Epidermal melanocyte (primary cell): ENCODE data around the gene THRAP3.
"Not testable (repeated sequence)": the region's sequence is repeated elsewhere in the genome, so short reads cannot be mapped to it uniquely, and the experiment has no call there.

Experiments used
- DNase-seq: peaks from one replicate; pipeline ENCODE4 v3.0.0; 2011; ENCODE audit warnings: low spot score; ENCODE audit not compliant: insufficient read length

Gene THRAP3

GRCh38 chr1:36206323-36206858 is 17.9 kb upstream of the THRAP3 start:
- no peak for DNase-seq

DNA sequence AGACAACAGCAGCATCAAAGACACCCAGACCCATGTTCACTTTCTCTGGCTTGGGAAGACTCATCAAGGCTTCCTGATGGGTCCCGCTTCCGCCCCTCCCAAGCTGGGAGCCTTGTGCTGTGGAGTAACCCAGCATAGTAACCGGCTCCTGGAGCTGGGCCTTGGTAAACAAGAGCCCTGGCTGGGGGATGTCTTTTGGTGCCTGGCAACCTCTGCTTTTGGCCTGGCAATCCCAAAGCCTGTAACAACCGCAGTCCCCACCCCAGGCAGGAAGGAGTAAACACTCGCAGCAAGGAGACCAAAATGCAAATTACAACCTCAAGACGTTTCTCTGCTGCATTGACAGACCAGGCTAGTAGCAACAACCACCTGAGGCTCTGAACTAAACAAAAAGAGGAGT is 16.9 kb upstream of the THRAP3 start:
- DNase-seq = no peak

DNA sequence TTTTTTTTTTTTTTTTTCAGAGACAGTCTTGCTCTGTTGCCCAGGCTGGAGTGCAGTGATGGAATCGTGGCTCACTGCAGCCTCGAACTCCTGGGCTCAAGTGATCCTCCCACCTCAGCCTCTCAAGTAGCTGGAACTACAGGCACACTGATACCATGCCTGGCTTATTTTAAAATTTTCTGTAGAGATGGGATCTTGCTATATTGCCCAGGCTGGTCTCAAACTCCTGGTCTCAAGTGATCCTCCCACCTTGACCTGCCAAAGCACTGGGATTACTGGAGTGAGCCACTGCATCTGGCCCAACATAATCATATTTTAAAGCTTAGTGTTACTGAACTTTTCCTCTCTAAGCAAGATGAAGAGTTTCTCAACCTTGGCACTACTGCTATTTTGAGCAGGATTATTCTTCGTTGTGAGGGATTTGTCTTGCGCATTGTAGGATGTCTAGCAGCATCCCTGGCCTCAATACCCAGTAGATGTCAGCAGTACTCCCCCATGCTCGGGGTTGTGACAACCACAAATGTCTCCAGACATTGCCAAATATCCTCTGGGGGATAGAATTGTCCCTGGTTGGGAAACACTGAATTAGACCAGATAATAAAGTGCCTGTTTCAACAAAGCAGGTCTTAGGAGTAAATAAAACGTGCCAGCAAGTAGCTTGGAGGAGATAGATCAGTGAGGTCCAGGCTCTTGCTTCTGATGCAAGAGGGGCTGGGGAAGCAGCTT is 15.1 kb upstream of the THRAP3 start:
- DNase-seq = no peak

DNA sequence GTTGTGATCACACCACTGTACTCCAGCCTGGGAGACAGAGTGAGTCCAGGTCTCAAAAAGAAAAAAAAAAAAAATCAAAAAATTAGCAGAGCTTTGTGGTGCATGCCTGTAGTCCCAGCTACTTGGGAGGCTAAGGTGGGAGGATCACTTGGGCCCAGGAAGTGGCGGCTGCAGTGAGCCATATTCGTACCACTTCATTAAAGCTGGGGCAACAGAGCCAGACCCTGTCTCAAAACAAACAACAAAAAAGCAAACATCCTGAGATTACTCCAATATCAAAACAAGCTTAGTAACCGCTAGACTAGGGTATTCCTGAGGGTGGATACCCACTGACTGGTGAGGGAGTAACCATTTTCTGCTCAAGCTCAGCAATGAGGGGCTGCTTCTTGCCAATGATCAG is 12.9 kb upstream of the THRAP3 start:
- DNase-seq = no peak

GRCh38 chr1:36211841-36212240 is 12.4 kb upstream of the THRAP3 start:
- DNase-seq = no peak

DNA sequence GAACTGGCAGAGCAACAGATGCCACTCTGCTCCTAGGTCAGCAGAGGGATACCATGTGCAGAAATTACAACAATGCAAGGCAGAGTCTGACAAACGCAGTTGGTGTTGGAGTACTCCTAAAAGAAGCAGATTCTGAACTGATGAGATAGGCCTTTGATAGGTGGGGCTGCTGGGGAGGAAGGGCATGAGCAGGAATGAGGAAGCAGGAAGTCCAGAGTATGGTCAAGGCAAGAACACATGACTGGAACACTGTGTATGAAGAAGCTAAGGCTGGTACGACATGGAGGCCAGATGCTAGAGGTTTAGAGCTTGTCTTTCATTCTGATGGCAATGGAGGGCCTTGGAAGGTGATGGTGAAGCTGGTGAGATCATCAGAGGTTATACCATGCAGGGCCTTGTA is 11.5 kb upstream of the THRAP3 start:
- no peak for DNase-seq

GRCh38 chr1:36217670-36218069 is 6.6 kb upstream of the THRAP3 start:
- no peak for DNase-seq

- not testable (repeated sequence) for DNase-seq
These were observed 2.3 kb upstream of the THRAP3 start for GRCh38 chr1:36221901-36222300.

DNA sequence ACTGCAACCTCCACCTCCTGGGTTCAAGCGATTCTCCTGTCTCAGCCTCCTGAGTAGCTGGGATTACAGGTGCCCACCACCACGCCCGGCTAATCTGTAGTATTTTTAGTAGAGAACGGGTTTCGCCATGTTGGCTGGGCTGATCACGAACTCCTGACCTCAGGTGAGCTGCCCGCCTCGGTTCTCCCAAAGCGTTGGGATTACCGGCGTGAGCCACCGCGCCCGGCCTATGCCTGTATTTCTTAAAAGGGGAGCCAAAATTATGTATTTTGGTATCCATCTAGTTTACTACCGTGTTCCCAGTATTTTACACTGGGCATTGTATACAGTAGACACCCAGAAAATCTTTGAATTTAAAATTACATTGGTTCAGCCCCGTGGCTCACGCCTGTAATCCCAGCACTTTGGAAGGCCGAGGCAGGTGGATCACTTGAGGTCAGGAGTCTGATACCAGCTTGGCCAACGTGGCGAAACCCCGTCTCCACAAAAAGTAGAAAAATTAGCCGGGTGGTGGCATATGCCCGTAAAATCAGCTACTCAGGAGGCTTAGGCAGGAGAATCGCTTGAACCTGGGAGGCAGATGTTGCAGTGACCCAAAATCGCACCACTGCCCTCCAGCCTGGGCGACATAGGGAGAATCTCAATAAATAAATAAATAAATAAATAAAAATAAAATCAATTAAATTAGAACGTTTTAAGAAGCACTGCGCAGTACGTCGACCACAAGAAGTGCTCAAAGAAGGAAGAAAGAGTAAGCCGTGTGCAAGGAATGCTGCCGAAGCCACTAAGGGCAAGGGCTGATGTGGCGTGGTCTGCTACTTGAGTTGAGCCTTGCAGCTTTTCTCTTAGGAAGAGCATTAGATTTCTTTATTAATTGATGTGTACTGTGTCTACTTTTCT is 1.5 kb upstream of the THRAP3 start:
- no peak for DNase-seq

DNA sequence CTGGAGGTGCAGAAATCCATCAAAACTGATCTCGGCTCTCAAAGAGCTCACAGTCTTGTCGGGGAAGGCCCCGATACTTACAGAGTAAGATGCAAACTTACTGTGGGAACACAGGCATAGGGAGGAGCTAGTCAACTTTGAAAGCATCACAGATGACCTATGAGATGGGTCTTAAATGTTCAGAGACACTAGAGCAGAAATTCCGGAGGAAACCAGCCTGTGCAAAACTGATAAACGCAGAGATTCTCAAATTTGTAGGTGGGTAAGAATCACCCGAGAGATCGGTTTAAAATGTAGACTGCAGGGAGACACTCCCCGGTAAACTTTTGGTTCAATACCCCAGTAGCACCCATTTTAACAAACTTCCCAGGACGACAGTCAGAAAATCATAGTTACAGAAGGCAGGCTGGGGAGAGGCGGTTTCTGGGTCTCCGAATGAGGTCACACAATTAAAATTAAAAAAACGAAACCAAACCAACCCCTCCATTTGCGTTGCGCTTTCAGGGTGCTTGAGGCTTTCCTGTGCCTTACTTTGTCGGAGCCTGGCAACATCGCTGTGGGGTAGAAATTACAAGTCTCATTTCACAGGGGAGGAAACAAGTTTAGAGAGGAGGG is 755 bp upstream of the THRAP3 start:
- no peak for DNase-seq

GRCh38 chr1:36224537-36225282 is 467 bp downstream of the THRAP3 start:
- DNase-seq = peak; percentile 84

DNA sequence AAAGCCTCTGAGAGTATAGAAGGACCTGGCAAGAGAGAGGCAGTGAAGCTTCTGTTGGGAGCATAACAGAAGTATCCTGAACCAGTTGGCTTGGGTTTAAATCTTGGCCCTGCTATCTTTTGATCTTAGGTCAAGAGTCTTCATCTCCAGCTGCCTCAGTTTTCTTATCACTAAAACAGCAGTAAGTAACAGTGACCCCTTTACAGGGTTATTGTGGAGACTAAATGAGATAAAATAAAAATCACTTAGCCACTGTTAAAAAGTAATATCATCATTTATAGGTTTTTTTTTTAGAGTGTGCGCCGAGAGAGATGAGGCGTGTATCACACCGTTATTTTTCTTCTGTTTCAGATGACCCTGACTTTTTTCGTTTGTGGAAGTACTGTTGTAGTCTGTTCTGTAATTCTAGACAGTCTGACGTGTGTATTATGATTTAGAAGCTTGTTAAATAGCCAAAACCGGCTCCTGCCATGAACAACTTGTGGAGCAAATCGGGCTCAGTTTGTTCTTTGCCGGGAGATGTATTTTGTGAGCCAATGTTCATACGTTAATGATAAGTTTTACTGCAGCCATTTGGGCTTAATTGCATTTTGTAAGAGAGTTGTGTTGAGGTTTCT is 1.1 kb downstream of the THRAP3 start:
- DNase-seq = no peak

DNA sequence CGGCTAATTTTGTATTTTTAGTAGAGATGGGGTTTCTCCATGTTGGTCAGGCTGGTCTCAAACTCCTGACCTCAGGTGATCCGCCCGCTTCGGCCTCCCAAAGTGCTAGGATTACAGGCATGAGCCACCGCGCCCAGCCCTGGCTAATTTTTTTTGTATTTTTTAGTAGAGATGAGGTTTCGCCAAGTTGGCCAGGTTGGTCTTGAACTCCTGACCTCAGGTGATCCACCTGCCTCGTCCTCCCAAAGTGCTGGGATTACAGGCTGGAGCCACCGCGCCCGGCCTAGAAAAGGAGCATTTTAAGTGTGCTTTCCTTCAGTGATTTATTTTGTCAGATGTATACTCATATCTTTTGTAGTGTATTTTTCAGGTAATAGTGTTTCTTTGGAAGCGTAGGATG is 6.0 kb downstream of the THRAP3 start:
- DNase-seq = not testable (repeated sequence)

DNA sequence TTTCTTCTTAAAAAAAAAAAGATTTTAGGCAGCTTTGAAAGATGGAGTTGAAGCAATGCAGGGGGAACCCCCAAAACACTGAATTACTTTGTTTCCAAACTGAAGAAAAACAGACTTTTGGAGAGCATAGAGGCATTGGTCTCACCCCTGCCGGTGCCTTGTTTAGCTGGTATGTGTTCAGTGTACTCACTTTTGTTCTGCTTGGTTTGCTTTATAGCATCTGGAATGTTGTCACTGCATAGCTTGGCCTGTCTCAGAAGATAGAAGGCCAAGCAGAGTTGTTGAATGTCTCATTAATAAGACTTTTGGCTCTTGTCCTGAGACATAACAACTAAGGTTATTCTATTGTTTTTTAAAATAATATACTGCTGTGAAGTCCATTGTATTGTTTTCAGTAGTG is 6.9 kb downstream of the THRAP3 start:
- DNase-seq = no peak

GRCh38 chr1:36232212-36233095 is 8.2 kb downstream of the THRAP3 start:
- DNase-seq = no peak

GRCh38 chr1:36236302-36236701 is 12.1 kb downstream of the THRAP3 start:
- DNase-seq = no peak

DNA sequence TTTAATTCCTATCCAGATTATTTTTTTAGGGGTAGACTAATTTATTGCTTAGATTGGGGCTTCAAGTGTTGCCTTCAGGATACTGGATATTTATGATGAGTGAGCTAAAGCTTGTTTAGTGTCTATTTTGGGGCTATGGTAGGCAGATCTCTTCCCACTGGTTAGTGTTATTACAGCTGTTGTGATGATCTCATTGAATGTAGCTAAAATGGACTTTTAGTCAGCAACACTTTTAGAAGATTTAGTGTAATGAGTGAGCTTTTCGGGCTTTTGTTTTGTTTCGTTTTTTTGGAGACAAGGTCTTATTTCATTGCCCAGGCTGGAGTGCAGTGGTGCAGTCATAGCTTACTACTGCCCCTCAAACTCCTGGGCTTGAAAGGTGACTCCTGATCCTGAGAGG is 14.2 kb downstream of the THRAP3 start:
- DNase-seq = no peak

DNA sequence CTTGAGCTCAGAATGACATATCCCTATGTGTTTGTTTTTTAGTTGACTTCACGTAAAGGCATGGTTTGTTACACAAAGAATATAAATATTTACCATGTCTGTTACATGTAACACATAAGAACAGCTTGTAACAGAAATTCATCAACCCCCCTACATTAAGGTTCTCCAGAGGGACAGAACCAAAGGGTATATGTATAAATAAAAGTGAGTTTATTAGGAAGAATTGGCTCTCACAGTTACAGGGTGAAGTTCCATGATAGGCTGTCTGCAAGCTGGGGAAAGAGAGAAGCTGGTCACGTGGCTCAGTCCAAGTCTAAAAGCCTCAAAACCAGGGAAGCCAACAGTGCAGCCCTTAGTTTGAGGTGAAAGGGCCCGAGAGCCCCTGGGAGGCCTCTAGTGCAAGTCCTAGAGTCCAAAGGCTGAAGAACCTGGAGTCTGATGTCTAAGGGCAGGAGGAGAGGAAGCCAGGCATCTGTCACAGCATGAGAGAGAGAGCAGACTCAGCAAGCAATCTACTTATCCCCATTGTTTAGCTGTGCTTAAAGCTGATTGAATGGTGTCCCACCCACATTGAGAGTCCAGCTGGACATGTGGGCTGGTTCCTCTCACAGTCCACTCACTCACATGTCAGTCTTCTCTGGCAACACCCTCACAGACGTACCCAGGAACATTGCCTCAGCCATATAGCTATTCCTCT is 15.8 kb downstream of the THRAP3 start:
- DNase-seq = no peak

DNA sequence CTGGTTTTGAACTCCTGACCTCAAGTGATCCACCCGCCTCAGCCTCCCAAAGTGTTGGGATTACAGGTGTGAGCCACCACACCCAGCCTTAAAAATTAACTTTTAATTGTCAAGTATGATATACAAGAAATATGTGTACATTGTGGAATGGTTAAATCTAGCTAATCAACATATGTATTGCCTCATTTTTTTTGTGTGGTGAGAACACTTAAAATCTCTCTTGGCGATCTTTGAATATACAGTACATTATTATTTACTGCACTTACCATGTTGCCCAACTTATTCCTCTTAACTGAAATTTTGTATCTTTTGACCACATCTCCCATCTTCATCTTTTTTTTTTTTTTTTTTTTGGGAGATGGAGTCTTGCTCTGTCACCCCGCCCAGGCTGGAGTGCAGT is 23.3 kb downstream of the THRAP3 start:
- DNase-seq = no peak
